Psoas muscle (tissue), 8 donors: Measurements from ENCODE around the gene TPI1. TPM values are rescaled to one million over a fixed set of nuclear protein-coding genes. Genes with fewer than 3 reads are reported as not detected.

ENCODE experiments used
- ATAC-seq, 4 donors: fragments of 200-7000 bp; cut with Tn5 transposase; one replicate each; pipeline ENCODE4 v1.9.1; 2020; ENCODE audit warnings: moderate library complexity in 3 of 4, mild to moderate bottlenecking in 2 of 4
- DNase-seq, 2 donors: peaks; one replicate each; pipeline ENCODE4 v3.0.0-alpha.2; 2020
- H3K27ac ChIP-seq: fragments of 200-600 bp; one replicate; pipeline ENCODE4 v1.8.0; 2022
- H3K27me3 ChIP-seq, 3 donors: fragments of 200-600 bp in 1 of 3; one replicate each; pipeline versions ENCODE4 v1.6.1 to v1.8.0; 2013 to 2022; ENCODE audit warnings: low read length in 2 of 3, mild to moderate bottlenecking in 2 of 3, moderate library complexity in 1 of 3; ENCODE audit not compliant: insufficient read depth in 3 of 3
- H3K36me3 ChIP-seq, 2 donors: fragments of 200-600 bp in 1 of 2; one replicate each; pipeline versions ENCODE4 v1.6.1 to v1.8.0; 2013 to 2022; ENCODE audit warnings: low read depth in 1 of 2, mild to moderate bottlenecking in 1 of 2, moderate library complexity in 1 of 2; ENCODE audit not compliant: insufficient read depth in 1 of 2
- H3K4me1 ChIP-seq: fragments of 200-600 bp; one replicate; pipeline ENCODE4 v1.8.0; 2022
- H3K4me3 ChIP-seq: fragments of 200-600 bp; one replicate; pipeline ENCODE4 v1.8.0; 2022; ENCODE audit warnings: mild to moderate bottlenecking
- H3K9me3 ChIP-seq: fragments of 200-600 bp; one replicate; pipeline ENCODE4 v1.8.0; 2022
- CTCF ChIP-seq: fragments of 200-600 bp; IDR thresholded peaks from one replicate; pipeline ENCODE4 v1.8.0; 2022; ENCODE audit warnings: antibody characterized with exemption
- WGBS, 3 donors: extraction: QIAGEN DNeasy Blood & Tissue Kit; methylation state at CpG; one replicate each; pipeline versions ENCODE4 v1.1.6 to v1.1.7; 2013; 5-methylcytosine and 5-hydroxymethylcytosine counted together
- intact Hi-C, 2 donors: fragments of 100-400 bp; cut with DNase I; formaldehyde crosslinking; loops; one replicate each; pipeline versions ENCODE4 v1.11.0 to v1.14.2; 2022
- polyA plus RNA-seq, 3 donors: library from polyadenylated mRNA; stranded (reverse); fragments of 200-250 nt; gene quantifications; one replicate each; pipeline ENCODE4 v1.2.3, GENCODE V29; 2013
- total RNA-seq, 4 donors: library from RNA; stranded (reverse); fragmentation: NEBNext Ultra II Directional in 2 of 4; extraction: Animal tissue kit (Norgen Biotek cat#: 25700) in 2 of 4; gene quantifications; one replicate each; pipeline versions ENCODE4 v1.2.1 to v1.2.4, GENCODE V29; 2021 to 2023
- donor health status: healthy with polysubstance abuse.
- donor health status: DM: no; HTN: no; CAD: no; lungs with moderate emphysema.
- donor health status: Bipolar disorder and iron deficiency.
- donor health status: healthy.
- donor health status: DM: yes; HTN: yes; CAD: no.
- donor health status: DM: no; HTN: no; CAD: no.
- donor health status: DM: no; HTN: no; CAD: no.
- donor health status: DM: yes; HTN: yes; CAD: no.

Gene TPI1
- total and polyA plus RNA-seq, 7 donors = 537 to 952 (median 699) TPM

- intact Hi-C loops = loop anchor here in 1 of 2 donors (10.0 kb wide), 1 partner anchor 65 kb away; the partner anchor contains the start of gene MLF2
- TF ChIP-seq CTCF = no peak
- Histone ChIP-seq H3K36me3 (no peaks in the 10 kb centered on the region), H3K4me1 (no peaks in the 10 kb centered on the region), H3K27ac (no peak overlapping the region), H3K9me3 (no peaks in the 10 kb centered on the region), H3K27me3 (peaks cover 0 to 28% (median 11%) of the 10 kb centered on the region in 3 donors), H3K4me3 (no peak overlapping the region)
- ATAC-seq (no peak), DNase-seq (no peak)
- 71 to 87% (median 84%) methylated on average over 13 of the region's 13 CpGs for WGBS, 3 donors
These were observed 48.0 kb upstream of the TPI1 start for GRCh38 chr12:6819106-6820030.

GRCh38 chr12:6820166-6820565, 47.2 kb upstream of the TPI1 start:
- Histone ChIP-seq H3K4me3 (no peak overlapping the region), H3K9me3 (no peaks in the 10 kb centered on the region), H3K27me3 (peaks cover 0 to 34% (median 11%) of the 10 kb centered on the region in 3 donors), H3K27ac (no peak overlapping the region), H3K36me3 (no peaks in the 10 kb centered on the region), H3K4me1 (no peaks in the 10 kb centered on the region)
- DNase-seq (no peak), ATAC-seq (no peak)
- intact Hi-C loops = loop anchor here in 1 of 2 donors (10.0 kb wide), 1 partner anchor 65 kb away; the partner anchor contains the start of gene MLF2
- TF ChIP-seq CTCF = no peak
- WGBS, 3 donors = 87 to 95% (median 95%) methylated on average over 5 of the region's 5 CpGs

DNA sequence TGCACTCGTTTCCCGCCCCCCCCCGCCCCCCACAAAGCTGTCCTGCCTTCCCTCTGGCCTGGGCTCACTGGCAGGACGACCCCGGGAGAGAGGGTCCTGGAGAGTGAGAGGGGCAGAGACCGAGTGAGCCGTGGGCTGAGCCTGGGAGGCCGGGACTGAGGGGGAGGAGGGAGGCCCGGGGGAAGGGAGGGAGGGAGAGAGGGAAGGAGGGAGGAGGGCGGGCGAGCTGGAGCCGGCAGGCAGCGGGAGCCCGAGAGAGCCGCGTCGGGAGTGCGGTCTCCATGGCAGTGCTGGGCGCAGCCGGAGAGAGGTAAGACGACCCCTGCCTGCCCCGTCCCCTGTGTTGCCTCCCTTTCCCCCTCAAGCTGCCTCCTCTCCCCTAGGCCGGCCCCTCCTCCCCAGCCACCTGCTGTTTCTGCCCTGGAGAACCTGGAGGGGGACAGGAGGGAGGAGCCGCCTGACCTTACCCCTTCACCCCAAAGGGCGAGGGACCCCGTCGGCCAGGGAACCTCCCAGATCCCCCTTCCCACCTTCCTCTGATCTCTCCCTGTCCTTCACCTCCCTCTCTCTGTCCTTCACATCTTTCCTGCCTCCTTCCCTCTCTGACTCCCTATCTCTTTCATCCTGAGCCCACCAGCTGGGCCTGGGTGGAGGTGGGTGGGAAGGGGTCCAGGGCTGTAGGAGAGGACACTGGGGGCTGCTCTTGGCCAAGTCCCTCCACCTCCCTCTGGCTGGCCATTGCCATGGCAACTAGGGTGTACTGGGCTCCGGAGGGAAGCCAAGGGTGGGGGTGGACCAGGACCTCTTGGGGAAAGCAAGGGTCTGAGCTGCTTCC, 45.5 kb upstream of the TPI1 start, which contains the start of gene GPR162:
TSS of gene GPR162 (plus strand) at position 231 of the 835 bp plus-strand sequence. CDS start 2,078 bp downstream, outside the sequence.
- ATAC-seq (peak; percentile 17 to 38 (median 26)), DNase-seq (peak; percentile 55 to 72)
- Histone ChIP-seq H3K4me1 (peaks cover 3% of the 10 kb centered on the region), H3K4me3 (peak within 1 kb of the TSS; percentile 60), H3K36me3 (no peaks in the 10 kb centered on the region), H3K9me3 (no peaks in the 10 kb centered on the region), H3K27me3 (peaks cover 0 to 51% (median 11%) of the 10 kb centered on the region in 3 donors), H3K27ac (no peak within 1 kb of the TSS)
- intact Hi-C loops = loop anchor here in 1 of 2 donors (10.0 kb wide), 1 partner anchor 67 kb away; the partner anchor contains the start of gene MLF2
- 1 to 3% (median 3%) methylated on average over 5 to 28 of the region's 28 CpGs for WGBS, 3 donors
- no peak for TF ChIP-seq CTCF

- TF ChIP-seq CTCF = no peak
- no peak for ATAC-seq
- H3K27ac ChIP-seq = no peak overlapping the region
- H3K4me1 ChIP-seq = peaks cover 3% of the 10 kb centered on the region
- 65 to 70% (median 65%) methylated on average over 7 of the region's 7 CpGs for WGBS, 3 donors
- H3K27me3 ChIP-seq = peaks cover 0 to 58% (median 11%) of the 10 kb centered on the region in 3 donors
- no peaks in the 10 kb centered on the region for H3K9me3 ChIP-seq
- no peak for DNase-seq
- H3K4me3 ChIP-seq = peak overlapping the region; percentile 60
- no peaks in the 10 kb centered on the region for H3K36me3 ChIP-seq
- intact Hi-C loops = loop anchor here in 1 of 2 donors (10.0 kb wide), 1 partner anchor 68 kb away; the partner anchor contains the start of gene MLF2
These were observed 44.8 kb upstream of the TPI1 start for GRCh38 chr12:6822426-6823135.
